ENCODE data around the gene SH2D5.

DNA sequence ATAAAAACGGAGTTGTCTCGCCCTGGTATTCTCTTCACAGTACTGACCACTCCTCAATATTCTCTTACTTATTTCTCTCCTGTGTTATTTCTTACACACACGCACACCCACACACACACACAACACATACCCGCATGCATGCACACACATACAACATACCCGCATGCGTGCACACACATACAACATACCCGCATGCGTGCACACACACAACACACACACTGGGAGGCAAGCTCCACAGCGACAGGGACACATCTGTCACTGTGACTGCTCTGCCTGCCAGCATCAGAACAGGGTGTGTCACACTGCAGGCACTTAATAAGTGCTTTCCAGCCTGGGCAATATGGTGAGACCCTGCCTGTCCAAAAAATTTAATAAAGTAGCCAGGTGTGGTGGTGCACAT, 50.5 kb downstream of the SH2D5 start:
- TF ChIP-seq ZNF2 (tag by site-specific recombination; IDR thresholded peaks at IDR 0.05), result no peak
- no peak for TF ChIP-seq ZBTB1 (tag by site-specific recombination; IDR thresholded peaks at IDR 0.05)
- TF ChIP-seq, protein P1, sequence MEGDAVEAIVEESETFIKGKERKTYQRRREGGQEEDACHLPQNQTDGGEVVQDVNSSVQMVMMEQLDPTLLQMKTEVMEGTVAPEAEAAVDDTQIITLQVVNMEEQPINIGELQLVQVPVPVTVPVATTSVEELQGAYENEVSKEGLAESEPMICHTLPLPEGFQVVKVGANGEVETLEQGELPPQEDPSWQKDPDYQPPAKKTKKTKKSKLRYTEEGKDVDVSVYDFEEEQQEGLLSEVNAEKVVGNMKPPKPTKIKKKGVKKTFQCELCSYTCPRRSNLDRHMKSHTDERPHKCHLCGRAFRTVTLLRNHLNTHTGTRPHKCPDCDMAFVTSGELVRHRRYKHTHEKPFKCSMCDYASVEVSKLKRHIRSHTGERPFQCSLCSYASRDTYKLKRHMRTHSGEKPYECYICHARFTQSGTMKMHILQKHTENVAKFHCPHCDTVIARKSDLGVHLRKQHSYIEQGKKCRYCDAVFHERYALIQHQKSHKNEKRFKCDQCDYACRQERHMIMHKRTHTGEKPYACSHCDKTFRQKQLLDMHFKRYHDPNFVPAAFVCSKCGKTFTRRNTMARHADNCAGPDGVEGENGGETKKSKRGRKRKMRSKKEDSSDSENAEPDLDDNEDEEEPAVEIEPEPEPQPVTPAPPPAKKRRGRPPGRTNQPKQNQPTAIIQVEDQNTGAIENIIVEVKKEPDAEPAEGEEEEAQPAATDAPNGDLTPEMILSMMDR (tag by site-specific recombination; IDR thresholded peaks at IDR 0.05), result no peak
- TF ChIP-seq MYNN (tag by site-specific recombination; IDR thresholded peaks at IDR 0.05; ENCODE audit: borderline replicate concordance), result no peak
- no peak for TF ChIP-seq ZNF138 (tag by site-specific recombination; IDR thresholded peaks at IDR 0.05; ENCODE audit: borderline replicate concordance)
- no peak for TF ChIP-seq ZNF292 (tag by site-specific recombination; IDR thresholded peaks at IDR 0.05; ENCODE audit: borderline replicate concordance, low read depth)
- no peak for TF ChIP-seq ZNF785 (tag by site-specific recombination; IDR thresholded peaks at IDR 0.05)
